Neural cell (in vitro differentiated cells): ENCODE data around the gene RAE1.

ENCODE experiments used
- CTCF ChIP-seq: fragments of 450-650 bp; IDR thresholded peaks from 2 replicates; pipeline ENCODE4 v1.5.1; 2014; ENCODE audit warnings: antibody characterized with exemption, mild to moderate bottlenecking, moderate library complexity; ENCODE audit not compliant: poor library complexity, severe bottlenecking
- EP300 ChIP-seq: fragments of 450-650 bp; conservative IDR thresholded peaks from 2 replicates; pipeline ENCODE4 v1.6.1; 2014; ENCODE audit warnings: antibody characterized with exemption, mild to moderate bottlenecking, moderate library complexity; ENCODE audit not compliant: poor library complexity, severe bottlenecking
- EZH2 ChIP-seq: fragments of 200-600, 300-800 bp; shearing (Covaris generic), sonication (generic); IDR thresholded peaks from 2 replicates; pipeline ENCODE4 v1.6.1; 2014; ENCODE audit warnings: antibody characterized with exemption, low read length, borderline replicate concordance, mild to moderate bottlenecking; ENCODE audit not compliant: insufficient read depth, poor library complexity, severe bottlenecking
- POLR2AphosphoS5 ChIP-seq: IDR thresholded peaks from 2 replicates; pipeline ENCODE4 v1.6.1; 2012
- RAD21 ChIP-seq: fragments of 450-650 bp; conservative IDR thresholded peaks from 2 replicates; pipeline ENCODE4 v1.6.1; 2014; ENCODE audit warnings: antibody characterized with exemption, mild to moderate bottlenecking, moderate library complexity
- REST ChIP-seq: IDR thresholded peaks from 2 replicates; pipeline ENCODE4 v1.6.1; 2012; ENCODE audit warnings: borderline replicate concordance
- SMC3 ChIP-seq: fragments of 450-650 bp; conservative IDR thresholded peaks from 2 replicates; pipeline ENCODE4 v1.6.1; 2014; ENCODE audit warnings: antibody characterized with exemption, mild to moderate bottlenecking, moderate library complexity; ENCODE audit not compliant: poor library complexity
- TAF1 ChIP-seq: IDR thresholded peaks from 2 replicates; pipeline ENCODE4 v1.6.1; 2012; ENCODE audit warnings: low read depth

GRCh38 chr20:57317789-57318371 lies 33.2 kb upstream of the RAE1 start:
- TF ChIP-seq POLR2AphosphoS5 (no peak), EZH2 (no peak), CTCF (no peak), REST (no peak), EP300 (no peak), TAF1 (no peak), RAD21 (no peak), SMC3 (no peak)
